GM12878 (cell line): Measurements from ENCODE around the gene PIP5K1A. TPM values are rescaled to one million over a fixed set of nuclear protein-coding genes. Genes with fewer than 3 reads are reported as not detected.
"Not testable (repeated sequence)": the region's sequence is repeated elsewhere in the genome, so short reads cannot be mapped to it uniquely, and the experiment has no call there.

Experiments used
- ATAC-seq: fragments of 200-7000 bp; cut with Tn5 transposase; 3 replicates; pipeline ENCODE4 v1.9.1; 2020; ENCODE audit warnings: mild to moderate bottlenecking, moderate library complexity
- BruUV-seq: library from RNA; stranded (reverse); fragments of 400-500 nt; replicated peaks from 2 replicates; lab custom pipeline; 2021; lab: Mats Ljungman, UMichigan
- CTCF ChIA-PET: fragments of 300-600 bp; sonication (Branson Sonifier 250); formaldehyde crosslinking; extraction: SDS; loops from one replicate; lab custom pipeline; 2021; ENCODE audit warnings: inconsistent platforms; lab: Yijun Ruan, JAX
- POLR2A ChIA-PET: fragments of 350-600 bp; formaldehyde crosslinking; extraction: SDS; loops from one replicate; lab custom pipeline; 2021; ENCODE audit warnings: inconsistent platforms; lab: Charles Lee
- RAD21 ChIA-PET: fragments of 300-600 bp; sonication (Branson Sonifier 250); formaldehyde crosslinking; loops from one replicate; lab custom pipeline; 2023; ENCODE audit warnings: antibody characterized with exemption; ENCODE audit not compliant: unreplicated experiment; lab: Charles Lee
- SMC1A ChIA-PET: fragments of 300-600 bp; sonication (Branson Sonifier 250); formaldehyde crosslinking; loops from one replicate; lab custom pipeline; 2023; ENCODE audit not compliant: unreplicated experiment, uncharacterized antibody; lab: Charles Lee
- DNase-seq: peaks from one replicate; pipeline ENCODE4 v3.0.0-alpha.2; 2011; ENCODE audit warnings: low read depth, low spot score
- FAIRE-seq: peaks from 3 replicates; lab custom pipeline; 2011; peaks lifted over from hg19 to GRCh38; lab: Jason Lieb, UNC
- H2AFZ ChIP-seq: 2 replicates; pipeline ENCODE4 v1.6.0; 2011; ENCODE audit warnings: low read depth, low read length, control low read depth; ENCODE audit not compliant: control insufficient read depth
- H3K27ac ChIP-seq: 2 replicates; pipeline ENCODE4 v1.5.1; 2011; ENCODE audit warnings: control low read depth; ENCODE audit not compliant: control insufficient read depth, insufficient read depth
- H3K27me3 ChIP-seq, 2 experiments: replicated peaks in 1 of 2; 2 replicates each; pipeline versions ENCODE4 v1.6.0 to v1.6.1; 2011; ENCODE audit warnings: low read length in 1 of 2; ENCODE audit not compliant: control insufficient read depth in 2 of 2, insufficient read depth in 2 of 2
- H3K36me3 ChIP-seq, 2 experiments: 2 replicates each; pipeline ENCODE4 v1.5.1; 2011; ENCODE audit warnings: low read length in 1 of 2; ENCODE audit not compliant: control insufficient read depth in 2 of 2, insufficient read depth in 2 of 2
- H3K4me1 ChIP-seq: 2 replicates; pipeline ENCODE4 v1.6.1; 2011; ENCODE audit warnings: mild to moderate bottlenecking, low read length, moderate library complexity, mixed read lengths; ENCODE audit not compliant: control insufficient read depth, insufficient read depth
- H3K4me2 ChIP-seq: 2 replicates; pipeline ENCODE4 v1.6.0; 2011; ENCODE audit warnings: control low read depth; ENCODE audit not compliant: control insufficient read depth, insufficient read depth
- H3K4me3 ChIP-seq: fragments of 200-600 bp; sonication (generic); 2 replicates; pipeline ENCODE4 v1.5.1; 2016
- H3K79me2 ChIP-seq: 2 replicates; pipeline ENCODE4 v1.6.0; 2011; ENCODE audit warnings: low read length; ENCODE audit not compliant: control insufficient read depth, insufficient read depth
- H3K9ac ChIP-seq: 2 replicates; pipeline ENCODE4 v1.8.0; 2011; ENCODE audit warnings: low read length, control low read depth, mixed read lengths; ENCODE audit not compliant: control insufficient read depth, insufficient read depth
- H3K9me3 ChIP-seq: replicated peaks from 3 replicates; pipeline ENCODE4 v1.5.1; 2011; ENCODE audit warnings: mild to moderate bottlenecking, low read length; ENCODE audit not compliant: control insufficient read depth, insufficient read depth
- H4K20me1 ChIP-seq: 2 replicates; pipeline ENCODE4 v1.6.0; 2011; ENCODE audit not compliant: control insufficient read depth, insufficient read depth
- BCL11A ChIP-seq: IDR thresholded peaks from 2 replicates; pipeline ENCODE4 v1.6.1; 2011; ENCODE audit warnings: low read depth, low read length
- NFXL1 ChIP-seq: fragments of 450-650 bp; IDR thresholded peaks from 2 replicates; pipeline ENCODE4 v1.6.1; 2017; ENCODE audit warnings: antibody characterized with exemption, mild to moderate bottlenecking, borderline replicate concordance
- WGBS: methylation state at CpG from one replicate; pipeline ENCODE4 v1.1.6; 2016; ENCODE audit warnings: low lambda C conversion rate; ENCODE audit not compliant: insufficient replicate concordance, insufficient coverage; ENCODE audit errors: missing lambda C conversion rate; 5-methylcytosine and 5-hydroxymethylcytosine counted together
- in situ Hi-C: fragments of 300-500 bp; cut with MboI; formaldehyde crosslinking; loops from 9 replicates; pipeline ENCODE4 v1.14.3; 2018; ENCODE audit warnings: mixed read lengths
- intact Hi-C: fragments of 100-400 bp; cut with micrococcal nuclease; formaldehyde crosslinking; loops from one replicate; pipeline ENCODE4 v1.14.2; 2022; ENCODE audit not compliant: unreplicated experiment
- polyA plus RNA-seq, 11 experiments: library from polyadenylated mRNA; depleted of rRNA in 4 of 11; unstranded in 6 of 11; stranded (reverse) in 5 of 11; fragments of >200 nt; fragmentation: Nextera tagmentation in 4 of 11; fragmentation: Illumina TruSeq in 1 of 11; extraction: Ambion mirVana in 4 of 11; extraction: Trizol in 1 of 11; gene quantifications; 1 replicate in 1 of 11; 2 replicates in 10 of 11; pipeline versions ENCODE4 v1.2.1 to v1.2.3, GENCODE V29; 2011 to 2016; ENCODE audit warnings: inconsistent platforms in 2 of 11, missing spikeins in 2 of 11, low read depth in 1 of 11
- total RNA-seq, 4 experiments: library from RNA; depleted of rRNA in 3 of 4; stranded (reverse); fragments of >200 nt in 3 of 4; fragmentation: Illumina TruSeq in 1 of 4; extraction: Trizol in 1 of 4; gene quantifications; 2 replicates each; pipeline versions ENCODE4 v1.2.1 to v1.2.3, GENCODE V29; 2013 to 2021
- TF ChIP-seq, protein P1 (sequence below): IDR thresholded peaks from 2 replicates; pipeline ENCODE4 v1.6.1; 2011; ENCODE audit warnings: borderline replicate concordance, low read depth, mild to moderate bottlenecking, moderate library complexity, mixed read lengths, low read length; ENCODE audit not compliant: insufficient read depth; ENCODE audit errors: extremely low read length
- TF ChIP-seq, protein P2 (sequence below): IDR thresholded peaks from 2 replicates; pipeline ENCODE4 v1.6.1; 2012; ENCODE audit warnings: low read length, inconsistent platforms

Gene PIP5K1A
- total and polyA plus RNA-seq, 10 of the 15 experiments (the other 5 are each of a cell fraction or from before 2014, with no cell fraction given): 4.5 to 114 (median 51.5) TPM

DNA sequence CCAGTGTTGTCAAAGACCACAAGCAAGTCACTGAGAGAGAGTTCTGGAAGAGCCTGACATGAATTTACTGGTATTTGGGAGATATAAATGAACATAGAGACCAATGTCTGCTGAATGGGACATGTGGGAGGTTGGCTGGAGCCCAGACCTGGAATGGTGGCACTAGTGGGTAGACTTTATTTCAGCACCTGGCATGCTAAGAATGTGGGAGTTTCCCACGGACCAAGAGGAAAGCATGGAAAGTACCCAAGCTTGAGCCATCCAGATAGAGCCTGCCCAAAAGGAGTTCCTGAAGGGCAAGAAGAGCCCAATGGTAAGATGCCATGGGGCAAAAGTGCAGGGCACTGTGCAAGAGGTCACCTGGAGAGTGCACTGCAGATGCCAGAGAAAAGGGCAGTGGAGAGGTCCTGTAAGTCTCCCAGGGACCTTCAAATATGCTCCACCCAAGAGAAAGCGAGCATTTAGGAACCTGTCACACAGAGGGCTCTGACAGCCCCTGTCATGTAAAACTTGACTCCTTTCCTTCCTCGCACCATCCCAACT lies 75.6 kb downstream of the PIP5K1A start (continued):
- no peak for TF ChIP-seq NFXL1
- TF ChIP-seq, protein P1, sequence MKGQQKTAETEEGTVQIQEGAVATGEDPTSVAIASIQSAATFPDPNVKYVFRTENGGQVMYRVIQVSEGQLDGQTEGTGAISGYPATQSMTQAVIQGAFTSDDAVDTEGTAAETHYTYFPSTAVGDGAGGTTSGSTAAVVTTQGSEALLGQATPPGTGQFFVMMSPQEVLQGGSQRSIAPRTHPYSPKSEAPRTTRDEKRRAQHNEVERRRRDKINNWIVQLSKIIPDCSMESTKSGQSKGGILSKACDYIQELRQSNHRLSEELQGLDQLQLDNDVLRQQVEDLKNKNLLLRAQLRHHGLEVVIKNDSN: no peak
- TF ChIP-seq BCL11A: no peak
- TF ChIP-seq, protein P2, sequence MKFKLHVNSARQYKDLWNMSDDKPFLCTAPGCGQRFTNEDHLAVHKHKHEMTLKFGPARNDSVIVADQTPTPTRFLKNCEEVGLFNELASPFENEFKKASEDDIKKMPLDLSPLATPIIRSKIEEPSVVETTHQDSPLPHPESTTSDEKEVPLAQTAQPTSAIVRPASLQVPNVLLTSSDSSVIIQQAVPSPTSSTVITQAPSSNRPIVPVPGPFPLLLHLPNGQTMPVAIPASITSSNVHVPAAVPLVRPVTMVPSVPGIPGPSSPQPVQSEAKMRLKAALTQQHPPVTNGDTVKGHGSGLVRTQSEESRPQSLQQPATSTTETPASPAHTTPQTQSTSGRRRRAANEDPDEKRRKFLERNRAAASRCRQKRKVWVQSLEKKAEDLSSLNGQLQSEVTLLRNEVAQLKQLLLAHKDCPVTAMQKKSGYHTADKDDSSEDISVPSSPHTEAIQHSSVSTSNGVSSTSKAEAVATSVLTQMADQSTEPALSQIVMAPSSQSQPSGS: no peak
- TF ChIP-seq, all 136 proteins: peak for 0

DNA sequence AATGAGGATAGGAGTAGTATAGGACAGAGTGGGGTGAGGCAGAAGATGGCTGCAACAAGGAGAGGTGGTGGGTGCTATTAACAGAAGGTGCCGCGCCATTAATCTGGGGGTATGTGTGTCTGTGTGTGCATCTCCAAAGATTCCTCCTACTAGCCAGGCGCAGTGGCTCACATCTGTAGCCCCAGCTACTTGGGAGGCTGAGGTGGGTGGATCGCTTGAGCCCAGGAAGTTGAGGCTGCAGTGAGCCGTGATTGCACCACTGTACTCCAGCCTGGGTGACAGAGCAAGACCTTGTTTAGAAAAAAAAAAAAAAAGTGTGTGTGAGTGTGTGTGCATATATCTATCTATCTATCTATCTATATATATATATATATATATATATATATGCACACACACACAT lies 77.0 kb downstream of the PIP5K1A start:
- intact Hi-C loops, RAD21 ChIA-PET, FAIRE-seq: not testable (repeated sequence)

More for the DNA sequence above, 77.0 kb downstream of the PIP5K1A start:
- H3K9me3 ChIP-seq, ATAC-seq, H3K9ac ChIP-seq, H2AFZ ChIP-seq, H3K79me2 ChIP-seq, BruUV-seq, H4K20me1 ChIP-seq, H3K36me3 ChIP-seq, DNase-seq, H3K27ac ChIP-seq, H3K4me2 ChIP-seq, SMC1A ChIA-PET, H3K4me3 ChIP-seq, H3K27me3 ChIP-seq, in situ Hi-C loops: not testable (repeated sequence)
- ChIA-PET POLR2A (interaction anchor here (1.1 kb wide), 1 partner anchor 20 kb away, joined by 3 read pairs; no protein-coding TSS in a partner anchor), CTCF (interaction anchor here (0.6 to 0.8 kb wide), 3 partner anchors 19 to 204 kb away, joined by 3 to 4 read pairs (median 3); no protein-coding TSS in a partner anchor)
- H3K4me1 ChIP-seq: peaks cover 15% of the 10 kb centered on the region
- 50% methylated on average over 5 of the region's 5 CpGs for whole genome bisulfite sequencing
